Progenitor cell of endocrine pancreas (in vitro differentiated cells): ENCODE results near the gene KIF14. TPM values are rescaled to one million over a fixed set of nuclear protein-coding genes. Genes with fewer than 3 reads are reported as not detected.
"Not testable (repeated sequence)": the region's sequence is repeated elsewhere in the genome, so short reads cannot be mapped to it uniquely, and the experiment has no call there.

ENCODE experiments used
- DNase-seq: peaks from one replicate; pipeline ENCODE4 v3.0.0; 2021; ENCODE audit warnings: low spot score; ENCODE audit not compliant: unreplicated experiment
- H3K27ac Mint-ChIP-seq: 2 replicates; pipeline ENCODE4 v1.8.0; 2021; ENCODE audit warnings: mild to moderate bottlenecking, moderate library complexity, mixed read lengths
- H3K27me3 Mint-ChIP-seq: 2 replicates; pipeline ENCODE4 v1.8.0; 2021; ENCODE audit warnings: mixed read lengths
- H3K36me3 Mint-ChIP-seq: 2 replicates; pipeline ENCODE4 v1.8.0; 2022; ENCODE audit warnings: mixed read lengths; ENCODE audit not compliant: insufficient read depth
- H3K4me1 Mint-ChIP-seq: 2 replicates; pipeline ENCODE4 v1.8.0; 2021; ENCODE audit warnings: low read depth, mixed read lengths
- H3K4me3 Mint-ChIP-seq: 2 replicates; pipeline ENCODE4 v1.8.0; 2021; ENCODE audit warnings: low read depth, mild to moderate bottlenecking, moderate library complexity, mixed read lengths
- H3K9me3 Mint-ChIP-seq: 2 replicates; pipeline ENCODE4 v1.8.0; 2021; ENCODE audit warnings: low read depth, mixed read lengths
- total RNA-seq: library from RNA; stranded (reverse); gene quantifications from 2 replicates; pipeline ENCODE4 v1.2.1, GENCODE V29; 2021
- TF ChIP-seq, protein P1 (sequence below): fragments of 200-600 bp; sonication (generic); IDR thresholded peaks from one replicate; pipeline ENCODE4 v1.5.0; 2021; ENCODE audit warnings: antibody characterized with exemption, mild to moderate bottlenecking; ENCODE audit not compliant: unreplicated experiment

Gene KIF14
- total RNA-seq, 1 donor from 2014 or later = 7.8 TPM

GRCh38 chr1:200631375-200631774, 10.8 kb upstream of the KIF14 start:
- Mint-ChIP-seq H3K27me3 (no peaks in the 10 kb centered on the region), H3K4me3 (no peak overlapping the region), H3K9me3 (no peaks in the 10 kb centered on the region), H3K36me3 (no peaks in the 10 kb centered on the region), H3K27ac (no peak overlapping the region), H3K4me1 (peaks cover 11% of the 10 kb centered on the region)
- DNase-seq = no peak
- TF ChIP-seq, protein P1, sequence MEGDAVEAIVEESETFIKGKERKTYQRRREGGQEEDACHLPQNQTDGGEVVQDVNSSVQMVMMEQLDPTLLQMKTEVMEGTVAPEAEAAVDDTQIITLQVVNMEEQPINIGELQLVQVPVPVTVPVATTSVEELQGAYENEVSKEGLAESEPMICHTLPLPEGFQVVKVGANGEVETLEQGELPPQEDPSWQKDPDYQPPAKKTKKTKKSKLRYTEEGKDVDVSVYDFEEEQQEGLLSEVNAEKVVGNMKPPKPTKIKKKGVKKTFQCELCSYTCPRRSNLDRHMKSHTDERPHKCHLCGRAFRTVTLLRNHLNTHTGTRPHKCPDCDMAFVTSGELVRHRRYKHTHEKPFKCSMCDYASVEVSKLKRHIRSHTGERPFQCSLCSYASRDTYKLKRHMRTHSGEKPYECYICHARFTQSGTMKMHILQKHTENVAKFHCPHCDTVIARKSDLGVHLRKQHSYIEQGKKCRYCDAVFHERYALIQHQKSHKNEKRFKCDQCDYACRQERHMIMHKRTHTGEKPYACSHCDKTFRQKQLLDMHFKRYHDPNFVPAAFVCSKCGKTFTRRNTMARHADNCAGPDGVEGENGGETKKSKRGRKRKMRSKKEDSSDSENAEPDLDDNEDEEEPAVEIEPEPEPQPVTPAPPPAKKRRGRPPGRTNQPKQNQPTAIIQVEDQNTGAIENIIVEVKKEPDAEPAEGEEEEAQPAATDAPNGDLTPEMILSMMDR = no peak

- not testable (repeated sequence) for H3K4me3 Mint-ChIP-seq
Measured at GRCh38 chr1:200630515-200630899, 10.0 kb upstream of the KIF14 start.

GRCh38 chr1:200629876-200630514, 9.4 kb upstream of the KIF14 start:
- H3K27me3 Mint-ChIP-seq = no peaks in the 10 kb centered on the region
- no peaks in the 10 kb centered on the region for H3K9me3 Mint-ChIP-seq
- no peak overlapping the region for H3K4me3 Mint-ChIP-seq
- H3K36me3 Mint-ChIP-seq = no peaks in the 10 kb centered on the region
- no peak for DNase-seq
- TF ChIP-seq, protein P1 = no peak
- peaks cover 11% of the 10 kb centered on the region for H3K4me1 Mint-ChIP-seq
- H3K27ac Mint-ChIP-seq = peak overlapping the region; percentile 10

More at GRCh38 chr1:200630515-200630899, 10.0 kb upstream of the KIF14 start:
- not testable (repeated sequence) for H3K27me3 Mint-ChIP-seq, H3K27ac Mint-ChIP-seq, DNase-seq, H3K36me3 Mint-ChIP-seq, H3K9me3 Mint-ChIP-seq
- H3K4me1 Mint-ChIP-seq = peaks cover 11% of the 10 kb centered on the region

DNA sequence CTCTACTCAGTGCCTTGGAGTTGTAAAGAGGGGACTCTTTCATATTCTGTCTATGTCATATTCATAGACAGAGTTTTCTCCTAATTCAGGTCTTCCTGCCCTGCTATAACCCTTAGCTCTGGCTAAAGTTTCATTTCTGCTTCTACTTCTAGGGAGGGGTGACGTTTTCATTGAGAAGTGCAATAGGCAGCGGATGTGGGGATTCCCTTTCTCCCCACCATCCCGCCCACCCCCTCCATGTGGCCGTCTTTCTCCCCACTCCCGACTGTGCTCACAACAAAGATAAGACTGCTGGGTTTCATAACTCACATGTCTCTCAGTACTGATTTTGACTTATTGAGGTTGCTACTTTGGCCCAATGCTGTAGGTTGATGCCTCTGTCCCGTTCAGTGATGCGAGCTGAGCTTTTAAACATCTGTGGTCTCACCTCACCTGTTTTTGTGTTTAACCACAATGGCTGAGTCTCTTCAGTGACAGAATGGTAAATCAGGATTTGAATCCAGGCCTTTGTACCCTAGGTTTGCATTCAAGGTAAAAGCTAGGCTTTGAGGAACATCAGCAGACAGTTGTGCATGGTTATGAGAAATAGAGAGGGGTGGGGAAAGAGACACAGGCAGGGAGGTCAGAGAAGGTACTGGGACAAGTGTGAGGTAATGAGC, 7.8 kb upstream of the KIF14 start:
- TF ChIP-seq, protein P1 = no peak
- no peak overlapping the region for H3K27ac Mint-ChIP-seq
- no peak for DNase-seq
- H3K9me3 Mint-ChIP-seq = no peaks in the 10 kb centered on the region
- H3K4me3 Mint-ChIP-seq = no peak overlapping the region
- H3K27me3 Mint-ChIP-seq = no peaks in the 10 kb centered on the region
- H3K4me1 Mint-ChIP-seq = peaks cover 11% of the 10 kb centered on the region
- no peaks in the 10 kb centered on the region for H3K36me3 Mint-ChIP-seq

DNA sequence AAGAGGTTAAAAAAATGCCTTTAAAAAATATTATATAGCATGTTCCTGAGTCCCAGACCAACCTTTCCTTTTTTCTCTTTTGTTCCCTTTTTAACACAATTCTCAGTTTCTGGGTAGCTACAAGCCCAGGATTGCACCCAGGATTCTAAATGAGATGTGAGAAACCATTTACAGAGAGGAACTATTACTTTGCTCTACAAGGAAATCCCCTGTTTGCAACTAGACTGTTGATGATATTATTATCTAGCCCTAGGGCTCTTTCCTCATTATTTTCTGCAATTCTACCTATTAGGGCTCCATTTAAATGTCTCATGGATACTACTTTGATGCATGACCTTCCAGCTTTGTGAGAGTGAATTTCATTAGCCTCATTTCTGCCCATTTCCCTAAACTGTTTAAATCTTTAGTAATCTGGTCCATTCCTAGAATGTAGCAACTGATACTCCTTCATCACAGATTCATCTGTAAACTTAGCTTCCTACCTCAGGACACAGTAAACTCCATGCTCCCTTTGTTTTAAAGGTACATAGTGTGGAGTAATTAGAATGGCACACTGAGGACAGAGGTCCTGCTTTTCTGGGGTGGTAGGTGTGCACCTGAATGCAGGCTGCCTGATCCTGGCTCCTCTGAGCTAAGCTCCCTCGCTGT, 7.1 kb upstream of the KIF14 start:
- TF ChIP-seq, protein P1 = no peak
- no peaks in the 10 kb centered on the region for H3K27me3 Mint-ChIP-seq
- no peaks in the 10 kb centered on the region for H3K36me3 Mint-ChIP-seq
- peaks cover 11% of the 10 kb centered on the region for H3K4me1 Mint-ChIP-seq
- no peak for DNase-seq
- no peak overlapping the region for H3K27ac Mint-ChIP-seq
- H3K4me3 Mint-ChIP-seq = no peak overlapping the region
- no peaks in the 10 kb centered on the region for H3K9me3 Mint-ChIP-seq
